Fibroblast of skin of left biceps (primary cell): ENCODE measurements around the gene TNIP3.

Source experiments
- DNase-seq, 2 experiments: peaks; one replicate each; pipeline ENCODE4 v3.0.0-alpha.2; 2013; ENCODE audit warnings: low read depth in 2 of 2

TNIP3 gene

GRCh38 chr4:121139533-121140222, 24.4 kb downstream of the TNIP3 start:
- DNase-seq = peak; percentile 52 to 61

- DNase-seq = no peak
These were observed 25.9 kb downstream of the TNIP3 start for GRCh38 chr4:121138039-121138825.

- no peak for DNase-seq
These were observed 33.8 kb downstream of the TNIP3 start for GRCh38 chr4:121130326-121130660.

GRCh38 chr4:121129606-121130325, 34.4 kb downstream of the TNIP3 start:
- DNase-seq = no peak

- DNase-seq = no peak
These were observed 37.0 kb downstream of the TNIP3 start for GRCh38 chr4:121127100-121127499.

- DNase-seq = no peak
These were observed 37.6 kb downstream of the TNIP3 start for GRCh38 chr4:121126449-121127006.

- DNase-seq = no peak
These were observed 38.6 kb downstream of the TNIP3 start for GRCh38 chr4:121125498-121125885.

- no peak for DNase-seq
These were observed 41.5 kb downstream of the TNIP3 start for GRCh38 chr4:121122661-121123060.

- no peak for DNase-seq
These were observed 44.4 kb downstream of the TNIP3 start for GRCh38 chr4:121119715-121120114.

- DNase-seq = no peak
These were observed 45.8 kb downstream of the TNIP3 start for GRCh38 chr4:121118344-121118743.

- DNase-seq = no peak
These were observed 49.4 kb downstream of the TNIP3 start for GRCh38 chr4:121114756-121115155.

GRCh38 chr4:121112530-121112929, 51.6 kb downstream of the TNIP3 start:
- DNase-seq = no peak

- DNase-seq = no peak
These were observed 55.6 kb downstream of the TNIP3 start for GRCh38 chr4:121108557-121108956.

GRCh38 chr4:121107507-121107906, 56.6 kb downstream of the TNIP3 start:
- DNase-seq = no peak

- DNase-seq = no peak
These were observed 63.9 kb downstream of the TNIP3 start for GRCh38 chr4:121100093-121100775.

GRCh38 chr4:121098266-121098665, 65.9 kb downstream of the TNIP3 start:
- DNase-seq = no peak

- DNase-seq = peak in 1 of 2 experiments; percentile 23
These were observed 67.5 kb downstream of the TNIP3 start for GRCh38 chr4:121096629-121097028.

- no peak for DNase-seq
These were observed 67.9 kb downstream of the TNIP3 start for GRCh38 chr4:121096191-121096590.

GRCh38 chr4:121094297-121094966, 69.7 kb downstream of the TNIP3 start:
- no peak for DNase-seq

- no peak for DNase-seq
These were observed 70.9 kb downstream of the TNIP3 start for GRCh38 chr4:121093261-121093660.

GRCh38 chr4:121091941-121092340, 72.2 kb downstream of the TNIP3 start:
- DNase-seq = no peak
